IMR-90 (cell line): ENCODE results near the gene PCK2. TPM values are rescaled to one million over a fixed set of nuclear protein-coding genes. Genes with fewer than 3 reads are reported as not detected.

Experiments used
- ATAC-seq: fragments of 200-7000 bp; cut with Tn5 transposase; 2 replicates; pipeline ENCODE4 v1.9.1; 2020; ENCODE audit warnings: low read depth, mild to moderate bottlenecking, moderate library complexity
- BruUV-seq: library from RNA; stranded (reverse); fragments of 400-500 nt; replicated peaks from 2 replicates; lab custom pipeline; 2021; lab: Mats Ljungman, UMichigan
- CTCF ChIA-PET: fragments of 300-600 bp; formaldehyde crosslinking; extraction: SDS; loops from one replicate; lab custom pipeline; 2021; ENCODE audit warnings: antibody characterized with exemption; lab: Yijun Ruan, JAX
- POLR2A ChIA-PET: fragments of 300-600 bp; sonication (Branson Sonifier 250); formaldehyde crosslinking; loops from one replicate; lab custom pipeline; 2022; ENCODE audit warnings: antibody characterized with exemption; ENCODE audit not compliant: unreplicated experiment; lab: Charles Lee
- DNase-seq: peaks from one replicate; pipeline ENCODE4 v3.0.0; 2013
- H2AFZ ChIP-seq: replicated peaks from 2 replicates; pipeline ENCODE3; 2013; ENCODE audit warnings: low read length, mild to moderate bottlenecking; ENCODE audit not compliant: poor library complexity
- H2AK5ac ChIP-seq: 2 replicates; pipeline ENCODE4 v1.6.1; 2013; ENCODE audit warnings: low read depth, low read length, inconsistent platforms
- H2AK9ac ChIP-seq: replicated peaks from 2 replicates; pipeline ENCODE3; 2013; ENCODE audit warnings: mild to moderate bottlenecking, low read depth, low read length, moderate library complexity; ENCODE audit not compliant: poor library complexity
- H2BK120ac ChIP-seq: 2 replicates; pipeline ENCODE4 v1.6.1; 2013; ENCODE audit warnings: low read depth, low read length, inconsistent platforms
- H2BK15ac ChIP-seq: 3 replicates; pipeline ENCODE4 v1.6.1; 2013; ENCODE audit warnings: low read depth, low read length, inconsistent platforms
- H2BK20ac ChIP-seq: 2 replicates; pipeline ENCODE4 v1.6.1; 2013; ENCODE audit warnings: low read depth, mild to moderate bottlenecking, inconsistent platforms, low read length, moderate library complexity
- H2BK5ac ChIP-seq: 2 replicates; pipeline ENCODE4 v1.6.1; 2013; ENCODE audit warnings: mild to moderate bottlenecking, low read depth, low read length, inconsistent platforms; ENCODE audit not compliant: poor library complexity, severe bottlenecking
- H3K14ac ChIP-seq: replicated peaks from 2 replicates; pipeline ENCODE4 v1.6.1; 2013; ENCODE audit warnings: low read depth, low read length, inconsistent platforms
- H3K18ac ChIP-seq: 2 replicates; pipeline ENCODE4 v1.6.1; 2013; ENCODE audit warnings: low read depth, low read length, control low read depth
- H3K23ac ChIP-seq: 2 replicates; pipeline ENCODE4 v1.6.1; 2013; ENCODE audit warnings: low read depth, low read length, inconsistent platforms
- H3K27ac ChIP-seq: 2 replicates; pipeline ENCODE4 v1.5.1; 2013; ENCODE audit warnings: mild to moderate bottlenecking, control low read depth, low read length; ENCODE audit not compliant: insufficient read depth
- H3K27me3 ChIP-seq: 2 replicates; pipeline ENCODE4 v1.6.1; 2013; ENCODE audit warnings: low read length; ENCODE audit not compliant: control insufficient read depth, insufficient read depth
- H3K36me3 ChIP-seq: 2 replicates; pipeline ENCODE4 v1.6.1; 2013; ENCODE audit warnings: low read length, mixed read lengths; ENCODE audit not compliant: control insufficient read depth, insufficient read depth
- H3K4ac ChIP-seq: 2 replicates; pipeline ENCODE4 v1.6.1; 2013; ENCODE audit warnings: low read depth, low read length, inconsistent platforms
- H3K4me1 ChIP-seq: 2 replicates; pipeline ENCODE4 v1.6.1; 2013; ENCODE audit warnings: low read length, mixed read lengths; ENCODE audit not compliant: control insufficient read depth, insufficient read depth
- H3K4me2 ChIP-seq: 2 replicates; pipeline ENCODE4 v1.6.1; 2013; ENCODE audit warnings: low read depth, mild to moderate bottlenecking, control low read depth, low read length, moderate library complexity
- H3K4me3 ChIP-seq: 2 replicates; pipeline ENCODE4 v1.5.1; 2013; ENCODE audit warnings: low read depth, mild to moderate bottlenecking, control low read depth, low read length, moderate library complexity; ENCODE audit not compliant: insufficient read depth
- H3K56ac ChIP-seq: 2 replicates; pipeline ENCODE4 v1.6.1; 2013; ENCODE audit warnings: low read length, inconsistent platforms; ENCODE audit not compliant: insufficient read depth; ENCODE audit errors: extremely low read depth
- H3K79me1 ChIP-seq, 2 experiments: 2 replicates each; pipeline ENCODE4 v1.6.1; 2013; ENCODE audit warnings: low read length in 2 of 2, inconsistent platforms in 1 of 2, low read depth in 1 of 2
- H3K9ac ChIP-seq: 2 replicates; pipeline ENCODE4 v1.6.1; 2013; ENCODE audit warnings: low read depth, low read length, control low read depth
- H3K9me1 ChIP-seq: 2 replicates; pipeline ENCODE4 v1.6.1; 2013; ENCODE audit warnings: low read length, inconsistent platforms; ENCODE audit not compliant: insufficient read depth
- H3K9me3 ChIP-seq: 2 replicates; pipeline ENCODE4 v1.6.1; 2013; ENCODE audit warnings: low read length; ENCODE audit not compliant: control insufficient read depth, insufficient read depth
- H4K20me1 ChIP-seq: 2 replicates; pipeline ENCODE4 v1.6.1; 2013; ENCODE audit warnings: low read length, inconsistent platforms; ENCODE audit not compliant: insufficient read depth
- H4K5ac ChIP-seq: 2 replicates; pipeline ENCODE4 v1.6.1; 2013; ENCODE audit warnings: mild to moderate bottlenecking, low read depth, low read length, control low read depth
- H4K8ac ChIP-seq, 2 experiments: 2 replicates each; pipeline ENCODE4 v1.6.1; 2013; ENCODE audit warnings: low read depth in 2 of 2, low read length in 2 of 2, control low read depth in 1 of 2, inconsistent platforms in 1 of 2
- H4K91ac ChIP-seq: 2 replicates; pipeline ENCODE4 v1.6.1; 2013; ENCODE audit warnings: low read depth, low read length, inconsistent platforms; ENCODE audit not compliant: insufficient read depth
- BHLHE40 ChIP-seq: fragments of 150-350 bp; IDR thresholded peaks from 2 replicates; pipeline ENCODE4 v1.6.1; 2016; ENCODE audit warnings: mild to moderate bottlenecking, low read depth, low read length
- CEBPB ChIP-seq: IDR thresholded peaks from 2 replicates; pipeline ENCODE4 v1.6.1; 2012; ENCODE audit warnings: low read depth, low read length, improper control_type of control experiment
- CTCF ChIP-seq: conservative IDR thresholded peaks from 2 replicates; pipeline ENCODE4 v1.5.1; 2012; ENCODE audit warnings: mild to moderate bottlenecking, low read depth, low read length, improper control_type of control experiment
- ELK1 ChIP-seq: fragments of 150-350 bp; IDR thresholded peaks from 2 replicates; pipeline ENCODE4 v1.6.1; 2016; ENCODE audit warnings: low read depth, mild to moderate bottlenecking, low read length, moderate library complexity, borderline replicate concordance
- FOS ChIP-seq: fragments of 150-350 bp; IDR thresholded peaks from 2 replicates; pipeline ENCODE4 v1.6.1; 2016; ENCODE audit warnings: low read depth, low read length
- MAFK ChIP-seq: IDR thresholded peaks from 2 replicates; pipeline ENCODE4 v1.6.1; 2012; ENCODE audit warnings: low read depth, low read length, improper control_type of control experiment
- MXI1 ChIP-seq: IDR thresholded peaks from 2 replicates; pipeline ENCODE4 v1.6.1; 2012; ENCODE audit warnings: low read depth, mild to moderate bottlenecking, low read length, moderate library complexity, borderline replicate concordance
- POLR2A ChIP-seq: IDR thresholded peaks from 2 replicates; pipeline ENCODE4 v1.6.1; 2012; ENCODE audit warnings: mild to moderate bottlenecking, low read depth, low read length
- RAD21 ChIP-seq: IDR thresholded peaks from 2 replicates; pipeline ENCODE4 v1.6.1; 2012; ENCODE audit warnings: low read length, improper control_type of control experiment
- RCOR1 ChIP-seq: IDR thresholded peaks from 2 replicates; pipeline ENCODE4 v1.6.1; 2012; ENCODE audit warnings: mild to moderate bottlenecking, low read length, improper control_type of control experiment; ENCODE audit not compliant: insufficient replicate concordance
- RFX5 ChIP-seq: IDR thresholded peaks from 2 replicates; pipeline ENCODE4 v1.8.0; 2012; ENCODE audit warnings: low read depth, mild to moderate bottlenecking, low read length, moderate library complexity
- SMC3 ChIP-seq: fragments of 150-350 bp; IDR thresholded peaks from 2 replicates; pipeline ENCODE4 v1.6.1; 2016; ENCODE audit warnings: low read depth, mild to moderate bottlenecking, antibody characterized with exemption, low read length, moderate library complexity
- USF2 ChIP-seq: fragments of 150-350 bp; IDR thresholded peaks from 2 replicates; pipeline ENCODE4 v1.6.1; 2017; ENCODE audit warnings: mild to moderate bottlenecking, antibody characterized with exemption, low read length, low read depth
- WGBS, 2 experiments: methylation state at CpG; one replicate each; pipeline versions ENCODE4 v1.1.5 to v1.1.7; 2013; ENCODE audit warnings: missing lambda C conversion rate in 2 of 2; ENCODE audit not compliant: insufficient read length in 1 of 2; ENCODE audit errors: extremely low coverage in 2 of 2; 5-methylcytosine and 5-hydroxymethylcytosine counted together
- dilution Hi-C: fragments of 300-500 bp; cut with HindIII; formaldehyde crosslinking; loops from one replicate; pipeline ENCODE4 v1.14.3; 2018; ENCODE audit warnings: low sequenced_read_pairs; ENCODE audit not compliant: unreplicated experiment
- in situ Hi-C: fragments of 300-500 bp; cut with MboI; formaldehyde crosslinking; loops from 3 replicates; pipeline ENCODE4 v1.14.3; 2019; ENCODE audit warnings: low sequenced_read_pairs, inconsistent platforms, mixed read lengths
- intact Hi-C: fragments of 100-400 bp; cut with micrococcal nuclease; formaldehyde crosslinking; loops from 2 replicates; pipeline ENCODE4 v1.10.0; 2022
- polyA plus RNA-seq, 3 experiments: library from polyadenylated mRNA; depleted of rRNA; stranded (reverse); fragments of >200 nt; gene quantifications; 2 replicates each; pipeline ENCODE4 v1.2.3, GENCODE V29; 2012; ENCODE audit warnings: low replicate concordance in 1 of 3
- total RNA-seq: library from RNA; depleted of rRNA; stranded (reverse); fragments of >200 nt; gene quantifications from 2 replicates; pipeline ENCODE4 v1.2.3, GENCODE V29; 2012

PCK2 gene
- total and polyA plus RNA-seq, 2 of the 4 experiments (the other 2 are of a cell fraction), result 13.4 to 29.4 TPM

- intact Hi-C loops, result loop anchor here (1.0 to 2.0 kb wide), 2 partner anchors 27 to 47 kb away; partner anchors contain the start of genes EMC9 and IRF9
- Histone ChIP-seq H3K36me3 (peaks cover 7% of the 10 kb centered on the region; the same call in 1 of the 2 replicates), H3K9ac (peak overlapping the region; percentile 76), H3K79me1 (peaks cover 10 to 16% of the 10 kb centered on the region in 2 experiments; a peak in 2 of 4 replicates), H2AFZ (peak overlapping the region; percentile 98), H3K23ac (peak overlapping the region; percentile 95), H3K9me3 (no peaks in the 10 kb centered on the region), H4K20me1 (no peaks in the 10 kb centered on the region), H2BK5ac (peak overlapping the region; percentile 90), H2BK120ac (peak overlapping the region; percentile 86), H3K56ac (peak overlapping the region; percentile 94), H3K4me1 (peaks cover 3% of the 10 kb centered on the region; the same call in 1 of the 2 replicates), H3K18ac (peak overlapping the region; percentile 46), H2BK15ac (peak overlapping the region; percentile 33; the same call in 1 of the 3 replicates), H2AK9ac (peak overlapping the region; percentile 99), H4K5ac (peak overlapping the region; percentile 51), H2BK20ac (peak overlapping the region; percentile 50), H3K14ac (peak overlapping the region; percentile 78), H3K27me3 (no peaks in the 10 kb centered on the region), H3K9me1 (peaks cover 8% of the 10 kb centered on the region; the same call in 1 of the 2 replicates), H3K27ac (peak overlapping the region; percentile 87), H2AK5ac (peak overlapping the region; percentile 72), H4K91ac (peak overlapping the region; percentile 98), H4K8ac (peak overlapping the region; percentile 94 to 99), H3K4me3 (peak overlapping the region; percentile 69), H3K4ac (peak overlapping the region; percentile 97), H3K4me2 (peak overlapping the region; percentile 73)
- DNase-seq (peak; percentile 87), ATAC-seq (peak; percentile 52)
- dilution Hi-C loops, result no loop called here
- BruUV-seq, result no TSS peak
- ChIA-PET POLR2A (interaction anchor here (1.0 to 1.8 kb wide), 2 partner anchors 22 to 33 kb away, joined by 6 to 7 read pairs; partner anchors contain the start of genes PSME1 and PSME2), CTCF (interaction anchor here (0.7 to 1.8 kb wide), 4 partner anchors 8 to 55 kb away, joined by 3 to 7 read pairs (median 4); partner anchors contain the start of gene IRF9)
- in situ Hi-C loops, result no loop called here
- 0% methylated on average over 24 of the region's 42 CpGs; no CpG with 5 or more reads in 1 of the 2 experiments for WGBS, 2 experiments
- TF ChIP-seq RCOR1 (no peak), MAFK (no peak), MXI1 (peak; percentile 89; the same call in 1 of the 2 replicates), ELK1 (no peak), CEBPB (peak; percentile 97), CTCF (no peak), FOS (0 out of 2 replicates have a peak, but pooled peaks have one; percentile 49), SMC3 (no peak), RAD21 (no peak), USF2 (0 out of 2 replicates have a peak, but pooled peaks have one; percentile 14), BHLHE40 (no peak), RFX5 (no peak), POLR2A (peak; percentile 69; the same call in 1 of the 2 replicates)
These were observed 19.9 kb downstream of the PCK2 start for GRCh38 chr14:24113801-24114531.
